ENCODE measurements around the gene RBM47.

DNA sequence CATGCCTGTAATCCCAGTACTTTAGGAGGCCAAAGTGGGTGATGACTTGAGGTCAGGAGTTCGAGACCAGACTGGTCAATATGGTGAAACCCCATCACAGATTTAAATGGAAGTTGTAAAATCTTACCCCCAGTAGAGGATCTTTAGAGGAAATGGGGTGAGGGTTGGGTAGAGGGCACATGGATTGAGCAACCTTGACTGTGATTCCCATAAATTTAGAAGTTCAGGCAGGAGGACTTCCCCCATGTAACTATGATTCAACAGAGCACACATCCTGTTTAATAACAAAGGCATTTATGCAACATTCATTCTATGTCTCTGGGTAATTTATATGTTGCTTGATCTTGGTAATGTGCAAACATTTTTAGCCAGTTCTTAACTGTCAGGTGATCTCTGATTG, 143.1 kb downstream of the RBM47 start:
- TF ChIP-seq CTCF (IDR thresholded peaks at IDR 0.05) (no peak), POLR2A (IDR thresholded peaks at IDR 0.05) (no peak)

Measured in thyroid gland (tissue), 4 donors.